Lower leg skin (tissue), 4 donors: Measurements from ENCODE around the gene SLC13A2. TPM values are rescaled to one million over a fixed set of nuclear protein-coding genes. Genes with fewer than 3 reads are reported as not detected.
A peak's percentile ranks its signal among the peaks of the same experiment; 100 is the strongest.
"Not testable (repeated sequence)": the region's sequence is repeated elsewhere in the genome, so short reads cannot be mapped to it uniquely, and the experiment has no call there.

ENCODE experiments used
- DNase-seq, 2 donors: peaks; one replicate each; pipeline ENCODE4 v3.0.0-alpha.2; 2019; ENCODE audit warnings: low spot score in 2 of 2
- H3K4me3 ChIP-seq: fragments of 200-600 bp; sonication (generic); 2 replicates; pipeline ENCODE4 v1.5.1; 2017; ENCODE audit warnings: mild to moderate bottlenecking, low read depth; ENCODE audit not compliant: poor library complexity, severe bottlenecking
- CTCF ChIP-seq, 3 donors: fragments of 450-650 bp; IDR thresholded peaks; one replicate each; pipeline ENCODE4 v1.5.1; 2016; ENCODE audit warnings: antibody characterized with exemption in 3 of 3, mild to moderate bottlenecking in 3 of 3, moderate library complexity in 2 of 3
- POLR2A ChIP-seq, 2 donors: fragments of 450-650 bp; IDR thresholded peaks; one replicate each; pipeline ENCODE4 v1.6.1; 2016 to 2017; ENCODE audit warnings: antibody characterized with exemption in 2 of 2, mild to moderate bottlenecking in 1 of 2, moderate library complexity in 1 of 2
- WGBS, 2 donors: methylation state at CpG; one replicate each; pipeline ENCODE4 v1.1.5; 2018; 5-methylcytosine and 5-hydroxymethylcytosine counted together
- intact Hi-C: fragments of 100-400 bp; cut with DNase I; formaldehyde crosslinking; loops from one replicate; pipeline ENCODE4 v1.15.0; 2023; ENCODE audit warnings: low total_unique reads
- total RNA-seq, 4 donors: library from RNA; depleted of rRNA; stranded (reverse); fragments of >200 nt; gene quantifications; one replicate each; pipeline ENCODE4 v1.1.0, GENCODE V29; 2016

The SLC13A2 gene
- total RNA-seq, 4 donors from 2014 or later: 1.2 to 13.2 (median 9.8) TPM

GRCh38 chr17:28460901-28461300, 12.5 kb upstream of the SLC13A2 start:
- intact Hi-C loops: no loop called here
- TF ChIP-seq CTCF (IDR thresholded peaks at IDR 0.05) (no peak), POLR2A (IDR thresholded peaks at IDR 0.05) (no peak)
- WGBS, 2 donors: 78 to 88% methylated on average over 10 of the region's 10 CpGs
- no peak overlapping the region for H3K4me3 ChIP-seq
- no peak for DNase-seq

DNA sequence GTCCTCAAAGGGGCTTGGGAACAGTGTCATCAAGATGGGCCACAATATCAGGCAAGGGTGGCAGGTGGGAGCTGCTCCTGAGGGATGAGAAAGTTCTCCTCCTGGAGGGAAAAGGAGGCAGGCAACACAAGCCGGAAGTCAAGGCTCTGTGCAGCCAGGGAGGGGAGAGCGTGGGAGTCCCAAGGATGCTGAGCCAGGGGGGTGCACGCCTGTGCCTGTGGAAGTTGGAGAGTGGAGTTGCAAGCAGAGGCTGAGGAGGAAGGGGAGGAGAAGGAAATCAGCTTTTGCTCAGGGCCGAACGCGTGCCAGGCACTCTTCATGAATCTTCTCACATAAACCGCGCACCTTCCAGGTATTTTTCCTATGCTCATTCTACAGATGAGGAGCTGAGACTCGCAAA, 7.4 kb upstream of the SLC13A2 start:
- 56 to 64% methylated on average over 9 of the region's 9 CpGs for WGBS, 2 donors
- TF ChIP-seq POLR2A (IDR thresholded peaks at IDR 0.05) (no peak), CTCF (IDR thresholded peaks at IDR 0.05) (no peak)
- DNase-seq: no peak
- intact Hi-C loops: no loop called here
- no peak overlapping the region for H3K4me3 ChIP-seq

GRCh38 chr17:28466521-28467048, 6.9 kb upstream of the SLC13A2 start:
- TF ChIP-seq POLR2A (IDR thresholded peaks at IDR 0.05) (no peak), CTCF (IDR thresholded peaks at IDR 0.05) (no peak)
- intact Hi-C loops: no loop called here
- H3K4me3 ChIP-seq: no peak overlapping the region
- 61 to 62% methylated on average over 5 of the region's 5 CpGs for WGBS, 2 donors
- DNase-seq: no peak

DNA sequence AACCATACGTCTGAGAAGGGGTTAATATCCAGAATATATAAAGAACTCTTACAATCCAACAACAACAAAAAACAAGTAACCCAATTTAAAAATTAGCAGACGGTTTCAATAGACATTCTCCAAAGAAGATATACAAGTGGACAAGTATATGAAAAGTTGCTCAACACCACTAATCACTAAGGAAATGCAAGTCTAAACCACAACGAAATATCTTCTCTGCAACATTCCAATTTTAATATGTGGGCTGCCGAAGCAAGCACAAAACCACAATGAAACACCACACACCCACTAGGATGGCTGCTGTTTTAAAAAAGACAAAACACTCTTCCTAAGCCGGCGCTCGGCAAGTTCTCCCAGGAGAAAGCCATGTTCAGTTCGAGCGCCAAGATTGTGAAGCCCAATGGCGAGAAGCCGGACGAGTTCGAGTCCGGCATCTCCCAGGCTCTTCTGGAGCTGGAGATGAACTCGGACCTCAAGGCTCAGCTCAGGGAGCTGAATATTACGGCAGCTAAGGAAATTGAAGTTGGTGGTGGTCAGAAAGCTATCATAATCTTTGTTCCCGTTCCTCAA, 5.9 kb upstream of the SLC13A2 start:
- H3K4me3 ChIP-seq: no peak overlapping the region
- no peak for DNase-seq
- TF ChIP-seq POLR2A (IDR thresholded peaks at IDR 0.05): no peak
- TF ChIP-seq CTCF (IDR thresholded peaks at IDR 0.05): no peak
- intact Hi-C loops: no loop called here
- 71 to 72% methylated on average over 17 of the region's 17 CpGs for WGBS, 2 donors

- H3K4me3 ChIP-seq, intact Hi-C loops: not testable (repeated sequence)
- 81 to 82% methylated on average over 20 of the region's 20 CpGs for WGBS, 2 donors
- peak in 1 of 2 donors; percentile 46 for DNase-seq
Observed at GRCh38 chr17:28468033-28468735, 5.3 kb upstream of the SLC13A2 start.

DNA sequence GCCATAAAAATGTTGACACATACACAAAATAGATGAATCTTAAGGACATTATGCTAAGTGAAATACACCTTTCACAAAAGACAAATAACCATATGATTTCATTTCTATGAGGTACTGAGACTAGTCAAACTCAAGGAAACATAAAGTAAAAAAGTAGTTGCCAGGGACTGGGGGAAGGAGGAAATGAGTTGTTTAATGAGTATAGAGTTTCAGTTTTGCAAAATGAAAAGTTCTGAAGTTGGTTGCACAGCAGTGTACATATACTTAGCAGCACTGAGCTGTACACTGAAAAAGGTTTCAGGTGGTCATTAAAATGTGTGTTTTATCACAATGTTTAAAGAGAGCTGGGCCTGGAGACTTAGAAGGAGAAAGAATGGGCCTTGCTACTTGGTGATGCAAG, 4.7 kb upstream of the SLC13A2 start:
- TF ChIP-seq CTCF (IDR thresholded peaks at IDR 0.05) (no peak), POLR2A (IDR thresholded peaks at IDR 0.05) (no peak)
- no peak overlapping the region for H3K4me3 ChIP-seq
- no peak for DNase-seq
- intact Hi-C loops: no loop called here
